SK-MEL-5 (cell line): ENCODE measurements around the gene ADGRG1. TPM values are rescaled to one million over a fixed set of nuclear protein-coding genes. Genes with fewer than 3 reads are reported as not detected.

Experiments used
- DNase-seq: peaks from one replicate; pipeline ENCODE4 v3.0.0-alpha.2; 2016; ENCODE audit warnings: low read depth, low spot score
- in situ Hi-C: cut with HindIII; loops from 2 replicates; pipeline ENCODE4 v1.10.0; 2016; ENCODE audit warnings: low sequenced_read_pairs, high pct_unique_total_duplicates, low pct_unique_long_range_greater_than_20kb
- total RNA-seq: library from RNA; depleted of rRNA; stranded (reverse); fragments of >200 nt; shearing (Covaris generic); gene quantifications from 2 replicates; pipeline ENCODE4 v1.2.3, GENCODE V29; 2014

The ADGRG1 gene
- total RNA-seq, 1 experiment from 2014 or later = 14.4 TPM

DNA sequence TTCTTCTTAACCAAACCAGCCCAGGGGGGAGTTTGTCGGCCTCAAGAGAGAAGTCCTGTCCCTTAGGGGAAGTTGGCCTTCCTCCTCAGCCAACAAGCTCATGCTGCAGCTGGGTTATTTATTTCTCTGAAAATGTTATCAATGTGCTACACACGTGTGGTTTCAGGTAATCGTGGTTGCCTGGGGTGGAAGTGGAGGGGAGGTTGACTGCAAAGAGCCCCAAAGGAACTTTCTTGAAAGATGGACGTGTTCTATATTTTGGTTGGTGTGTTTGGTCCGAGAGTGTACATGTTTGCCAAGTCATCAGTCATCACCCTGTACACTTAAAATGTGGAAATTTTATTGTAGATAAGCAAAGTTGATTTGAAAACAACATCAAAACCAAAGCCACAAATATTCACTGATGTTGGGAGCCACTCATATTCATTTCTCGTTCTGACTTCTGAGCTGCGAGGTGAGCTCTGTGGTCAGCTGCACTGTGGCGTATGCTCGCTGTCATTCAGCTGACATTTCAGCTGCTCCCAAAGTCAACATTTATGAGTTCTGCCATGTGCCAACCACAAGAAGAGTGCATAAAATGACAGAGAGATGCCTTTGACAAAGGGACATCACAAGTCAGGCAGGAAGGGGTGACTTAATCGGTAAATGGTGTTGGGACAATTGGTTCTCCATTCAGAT lies 26.5 kb upstream of the ADGRG1 start:
- no peak for DNase-seq
- in situ Hi-C loops = no loop called here

DNA sequence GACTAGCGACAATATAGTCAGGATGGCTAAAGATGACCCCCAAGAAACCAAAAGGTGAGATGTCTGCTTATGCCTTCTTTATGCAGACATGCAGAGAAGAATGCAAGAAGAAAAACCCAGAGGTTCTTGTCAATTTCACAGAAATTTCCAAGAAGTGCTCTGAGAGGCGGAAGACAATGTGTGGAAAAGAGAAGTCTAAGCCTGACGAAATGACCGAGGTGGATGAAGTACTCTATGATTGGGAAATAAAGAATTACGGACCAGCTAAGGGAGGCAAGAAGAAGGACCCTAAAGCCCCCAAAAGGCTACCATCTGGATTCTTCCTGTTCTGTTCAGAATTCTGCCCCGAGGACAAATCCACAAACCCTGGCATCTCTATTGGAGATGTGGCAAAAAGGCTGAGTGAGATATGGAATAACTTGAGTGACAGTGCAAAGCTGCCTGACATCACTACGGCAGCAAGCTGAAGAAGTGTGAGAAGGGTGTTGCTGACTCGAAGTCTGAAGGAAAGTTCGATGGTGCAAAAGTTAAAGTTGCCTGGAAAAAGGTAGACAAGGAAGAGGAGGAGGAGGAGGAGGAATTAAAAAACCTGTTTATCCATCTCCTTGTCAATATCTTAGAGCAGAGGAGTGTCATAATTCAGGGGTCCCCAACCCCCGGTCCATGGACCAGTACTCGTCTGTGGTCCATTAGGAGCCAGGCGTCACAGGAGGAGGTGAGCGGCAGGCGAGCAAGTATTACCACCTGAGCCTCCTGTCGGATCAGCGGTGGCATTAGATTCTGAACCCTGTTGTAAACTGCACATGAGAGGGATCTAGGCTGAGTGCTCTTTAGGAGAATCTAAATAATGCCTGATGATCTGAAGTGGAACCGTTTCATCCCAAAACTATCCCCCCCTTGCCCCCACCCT lies 25.1 kb upstream of the ADGRG1 start:
- in situ Hi-C loops = no loop called here
- no peak for DNase-seq

DNA sequence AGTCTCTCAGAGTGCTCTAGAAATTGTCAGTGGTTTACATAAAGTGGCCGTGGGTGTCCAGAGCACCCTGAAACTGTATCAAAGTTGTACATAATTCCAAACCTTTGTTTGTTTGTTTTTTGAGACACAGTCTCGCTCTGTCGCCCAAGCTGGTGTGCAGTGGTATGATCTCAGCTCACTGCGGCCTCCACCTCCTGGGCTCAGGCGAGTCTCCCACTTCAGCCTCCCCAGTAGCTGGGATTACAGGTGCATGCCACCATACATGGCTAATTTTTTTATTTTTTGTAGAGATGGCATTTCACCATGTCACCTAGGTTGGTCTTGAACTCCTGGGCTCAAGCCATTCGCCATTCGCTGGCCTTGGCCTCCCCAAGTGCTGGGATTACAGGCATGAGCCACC lies 24.3 kb upstream of the ADGRG1 start:
- DNase-seq = no peak
- in situ Hi-C loops = no loop called here

DNA sequence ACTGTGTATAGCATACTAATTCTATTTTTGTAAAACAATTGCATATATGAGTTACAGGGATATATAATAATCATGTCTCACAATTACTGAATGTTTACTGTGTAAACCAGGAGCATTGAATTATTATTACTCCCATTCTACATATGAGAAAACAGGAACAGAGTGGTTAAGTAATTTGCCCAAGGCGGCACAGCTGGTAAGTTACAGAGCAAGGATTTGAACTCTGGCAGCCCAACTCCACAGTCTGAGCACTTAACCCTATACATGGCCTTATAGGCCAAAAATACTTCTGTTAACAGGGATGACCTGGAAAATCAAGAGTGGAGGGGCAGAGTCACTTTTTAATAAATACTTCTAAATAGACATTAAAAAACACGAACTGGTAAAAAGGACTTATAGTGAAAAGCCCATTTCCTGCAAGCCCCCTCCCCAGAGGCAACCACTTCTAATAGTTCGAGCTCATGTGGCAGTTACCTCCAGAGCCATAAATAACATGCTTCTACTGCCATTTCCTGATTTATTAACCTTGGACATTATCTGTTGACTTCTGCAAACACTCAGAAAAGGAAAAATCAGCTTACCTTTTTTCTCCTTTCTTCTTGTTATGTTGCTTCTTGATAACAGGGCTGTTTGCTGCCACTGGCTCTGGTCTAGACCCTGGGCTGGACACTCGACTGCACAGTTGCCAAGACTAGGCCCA lies 22.1 kb upstream of the ADGRG1 start:
- no peak for DNase-seq
- in situ Hi-C loops = no loop called here

DNA sequence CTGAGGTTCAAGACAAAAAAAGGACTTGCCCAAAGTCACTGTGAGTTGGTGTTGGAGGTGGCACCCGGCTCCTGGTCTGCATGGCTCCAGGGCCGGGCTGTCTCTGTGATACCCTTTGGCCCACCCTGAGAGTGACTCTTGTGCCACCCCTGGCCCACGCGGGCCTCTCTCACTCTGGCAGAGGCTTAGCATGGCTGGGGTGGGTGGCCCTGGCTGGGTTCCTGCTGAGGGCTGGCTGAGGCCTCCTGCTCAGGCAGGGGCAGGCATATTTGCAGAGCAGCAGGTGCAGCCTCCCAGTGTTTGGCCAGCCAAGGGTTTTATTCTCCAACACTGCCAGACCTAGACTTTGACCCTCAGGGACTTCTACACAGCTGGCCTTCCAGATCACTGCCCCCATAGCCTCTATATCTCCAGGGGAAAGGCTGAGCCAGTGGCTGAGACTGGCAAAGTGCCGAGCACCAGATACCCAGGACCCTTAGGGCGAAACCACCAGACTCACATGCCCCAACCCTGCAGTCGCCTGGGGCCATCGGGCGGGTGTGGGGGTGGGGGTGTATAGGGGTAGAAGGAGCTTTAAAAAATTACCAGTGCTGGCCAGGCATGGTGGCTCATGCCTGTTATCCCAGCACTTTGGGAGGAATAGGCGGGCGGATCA lies 21.5 kb upstream of the ADGRG1 start:
- in situ Hi-C loops = no loop called here
- DNase-seq = no peak

DNA sequence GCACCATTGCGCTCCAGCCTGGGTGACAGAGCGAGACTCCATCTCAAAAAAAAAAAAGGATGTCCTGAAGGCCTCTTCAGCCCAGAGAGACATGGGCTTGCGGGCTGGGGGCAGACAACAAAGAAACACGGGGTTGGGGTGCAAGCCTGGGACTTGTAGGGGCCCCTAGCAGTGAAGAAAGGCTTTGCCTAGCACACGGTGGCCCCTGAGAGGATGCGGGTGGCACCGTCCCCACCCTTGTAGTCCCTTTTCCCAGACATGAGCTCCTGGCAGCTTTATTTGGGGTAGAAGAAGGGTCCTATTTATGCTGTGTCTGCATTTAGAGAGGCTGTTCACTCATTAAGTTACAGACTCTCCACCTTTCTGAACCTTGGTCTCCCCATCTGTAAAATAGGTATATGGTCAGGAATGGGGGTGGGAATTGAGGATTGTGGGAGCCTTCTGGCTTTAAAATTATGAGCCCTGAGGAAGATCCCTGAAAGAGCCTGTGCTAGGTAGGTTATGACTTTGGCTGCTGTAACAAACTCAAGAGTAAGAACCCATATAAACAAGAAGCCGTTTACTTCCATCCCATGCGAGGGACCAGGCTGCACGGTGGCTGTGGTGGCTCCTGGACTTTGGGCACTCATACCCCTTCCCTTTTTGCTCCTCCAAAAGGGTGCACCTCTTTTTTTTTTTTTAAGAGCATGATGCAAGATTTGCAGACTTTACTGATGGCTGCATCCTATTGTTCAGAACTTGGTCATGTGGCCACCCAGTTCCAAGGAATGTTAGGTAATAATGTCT lies 20.6 kb upstream of the ADGRG1 start:
- in situ Hi-C loops = no loop called here
- DNase-seq = no peak

DNA sequence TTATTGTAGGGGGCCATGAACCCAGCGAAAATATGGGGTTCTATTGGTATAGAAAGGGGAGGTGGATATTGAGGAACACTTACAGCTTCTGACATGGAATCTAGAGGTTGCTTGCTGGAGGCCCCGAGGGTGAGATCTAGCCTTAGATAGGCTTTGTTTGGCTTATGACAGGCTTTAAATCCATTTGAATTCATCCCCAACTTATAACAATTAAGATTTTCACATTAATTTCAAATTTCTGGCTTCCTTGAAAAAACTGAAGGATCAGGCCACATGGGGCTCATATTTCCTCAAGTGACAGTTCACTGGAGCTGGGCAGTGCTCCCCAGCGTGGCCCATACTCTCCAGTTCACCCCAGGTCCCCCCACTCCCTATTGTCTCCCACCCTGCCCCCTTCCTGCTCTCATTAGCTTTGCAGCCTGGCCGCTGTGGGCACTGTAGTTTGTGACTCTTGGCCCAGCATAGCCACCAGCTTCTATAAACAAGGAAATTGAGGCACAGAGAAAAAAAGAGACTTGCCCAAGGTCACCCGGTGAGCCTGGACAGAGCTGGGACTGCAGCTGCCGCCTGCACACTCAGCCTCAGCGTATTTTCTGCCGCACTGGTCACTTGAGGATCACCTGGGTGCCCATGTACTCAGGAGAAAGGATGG lies 19.8 kb upstream of the ADGRG1 start:
- DNase-seq = no peak
- in situ Hi-C loops = no loop called here

DNA sequence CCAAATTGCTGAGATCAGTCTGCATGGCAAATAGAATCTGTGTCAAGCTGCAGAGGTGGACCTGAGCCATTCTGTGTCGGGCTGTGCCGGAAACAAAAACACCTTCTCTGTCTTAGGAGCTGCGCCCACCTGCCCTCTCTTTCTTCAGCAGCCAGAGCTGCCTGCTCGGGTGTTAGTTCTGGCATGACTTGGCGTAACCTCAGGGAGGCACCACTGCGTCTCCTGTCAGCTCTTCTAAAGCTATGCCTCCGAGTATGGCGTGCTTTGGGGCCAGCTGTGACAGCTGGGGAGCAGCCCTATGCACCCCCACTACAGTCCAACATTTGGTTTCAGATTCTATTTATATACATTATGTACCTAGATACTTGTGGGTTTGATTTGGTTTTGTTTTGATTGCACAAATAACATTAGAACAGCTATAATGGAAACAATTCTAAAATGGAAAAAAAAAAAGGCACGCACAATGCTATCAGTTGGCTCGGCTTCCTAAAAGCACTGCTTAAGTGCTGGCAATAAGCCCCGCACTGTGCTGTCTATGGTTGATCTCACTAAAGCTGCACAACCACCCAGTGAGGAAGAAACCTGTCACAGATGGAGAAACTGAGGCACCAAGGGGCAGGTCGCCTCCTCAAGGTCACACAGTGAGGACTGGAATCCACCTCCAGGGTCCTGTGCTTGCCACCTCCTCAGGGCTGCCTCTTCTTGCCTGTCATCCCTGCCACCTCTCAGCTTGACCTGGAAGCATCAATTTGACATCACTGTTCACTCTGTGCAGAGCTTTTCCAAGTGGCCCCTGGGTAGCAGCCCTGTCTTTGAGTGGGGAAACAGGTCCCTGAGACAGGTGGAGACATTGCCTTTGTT lies 18.7 kb upstream of the ADGRG1 start:
- no peak for DNase-seq
- in situ Hi-C loops = no loop called here

DNA sequence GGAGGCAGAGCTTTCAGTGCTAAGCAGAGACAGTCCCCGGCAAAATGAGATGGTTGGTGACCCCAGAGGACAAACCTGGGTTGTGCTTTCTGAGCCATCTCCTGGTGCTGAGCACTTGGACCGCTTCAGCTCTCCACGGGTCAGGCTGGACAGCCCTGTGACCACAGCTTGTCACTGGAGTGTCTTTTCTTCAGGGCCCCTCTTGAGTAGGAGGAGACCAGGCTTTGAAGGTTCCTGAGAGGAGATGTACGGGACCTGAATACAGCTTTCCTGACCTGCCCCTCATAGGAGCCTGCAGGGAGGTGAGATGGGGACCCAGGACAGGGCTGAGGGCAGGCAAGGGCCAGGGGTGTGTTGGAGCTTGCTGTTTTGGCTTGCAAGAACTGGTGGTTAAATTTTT lies 17.8 kb upstream of the ADGRG1 start:
- in situ Hi-C loops = no loop called here
- no peak for DNase-seq

DNA sequence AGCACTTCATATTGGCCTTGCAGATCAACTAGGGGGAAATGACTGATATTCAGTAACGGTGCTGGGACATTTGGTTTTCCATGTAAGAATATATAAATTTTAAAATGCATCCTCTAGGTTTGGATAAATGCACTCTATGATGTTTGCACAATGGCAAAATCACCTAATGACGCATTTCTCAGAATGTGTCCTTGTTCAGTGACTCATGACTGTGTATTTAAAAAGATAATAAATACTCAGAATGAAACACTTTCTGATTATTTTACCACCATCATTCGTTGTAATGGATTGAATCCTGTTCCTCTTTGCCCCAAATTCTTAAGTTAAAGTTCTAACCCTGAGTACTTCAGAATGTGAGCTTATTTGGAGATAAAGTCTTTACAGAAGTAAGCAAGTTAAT lies 17.2 kb upstream of the ADGRG1 start:
- DNase-seq = no peak
- in situ Hi-C loops = no loop called here

DNA sequence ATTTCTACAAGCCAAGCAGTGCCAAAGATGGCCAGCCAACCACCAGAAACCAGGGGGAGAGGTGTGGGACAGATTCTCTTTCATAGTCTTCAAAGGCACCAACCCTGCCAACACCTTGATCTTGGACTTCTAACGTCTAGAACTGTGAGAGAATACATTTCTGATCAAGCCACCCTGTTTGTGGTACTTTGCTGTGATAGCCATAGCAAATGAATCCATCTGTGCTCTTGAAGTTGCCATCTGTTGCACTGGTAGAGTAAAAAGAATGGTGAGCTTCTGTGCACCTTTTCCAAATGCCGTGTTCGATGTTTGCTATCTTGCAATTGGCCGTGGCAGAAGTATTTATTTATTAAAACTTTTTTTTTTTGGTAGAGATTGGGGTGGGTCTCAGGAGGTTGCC lies 16.7 kb upstream of the ADGRG1 start:
- no peak for DNase-seq
- in situ Hi-C loops = no loop called here

DNA sequence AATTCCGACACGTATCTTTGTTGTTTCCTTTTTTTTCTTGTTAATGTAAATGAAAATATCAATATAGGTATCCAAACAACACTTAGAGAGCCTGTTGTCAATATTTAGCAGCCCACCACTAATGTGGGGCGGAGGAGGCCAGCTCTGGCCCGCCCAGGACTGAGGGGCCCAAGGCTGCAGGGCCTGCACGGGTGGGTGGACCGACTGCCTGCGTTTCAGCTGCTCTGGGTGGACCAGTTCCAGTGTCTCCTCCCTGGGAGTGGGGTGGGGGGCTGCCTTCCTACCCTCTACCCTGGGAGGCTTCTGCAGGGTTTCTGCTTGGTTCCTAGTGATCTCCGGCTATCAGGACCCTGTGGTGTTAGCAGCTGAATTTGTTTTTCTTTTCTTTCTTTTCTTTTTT lies 15.9 kb upstream of the ADGRG1 start:
- DNase-seq = no peak
- in situ Hi-C loops = no loop called here

DNA sequence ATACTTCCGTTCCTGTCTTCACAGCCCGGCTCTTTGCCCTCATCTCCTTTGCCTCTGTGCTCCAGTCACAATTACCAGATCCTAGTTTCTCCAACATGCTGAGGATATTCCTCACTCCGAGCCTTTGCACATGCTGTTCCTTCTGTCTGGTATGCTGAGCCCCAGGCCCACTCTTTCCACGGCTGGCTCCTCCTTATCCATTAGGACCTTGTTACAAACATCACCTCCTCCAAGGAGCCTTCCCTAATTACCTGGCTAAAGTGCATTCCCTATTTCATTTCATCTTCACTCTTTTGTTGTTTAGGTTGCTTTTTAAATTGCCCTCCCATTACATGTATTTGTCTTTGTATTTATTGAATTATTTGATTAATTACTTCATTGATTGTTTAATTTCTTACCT lies 14.9 kb upstream of the ADGRG1 start:
- in situ Hi-C loops = no loop called here
- no peak for DNase-seq

DNA sequence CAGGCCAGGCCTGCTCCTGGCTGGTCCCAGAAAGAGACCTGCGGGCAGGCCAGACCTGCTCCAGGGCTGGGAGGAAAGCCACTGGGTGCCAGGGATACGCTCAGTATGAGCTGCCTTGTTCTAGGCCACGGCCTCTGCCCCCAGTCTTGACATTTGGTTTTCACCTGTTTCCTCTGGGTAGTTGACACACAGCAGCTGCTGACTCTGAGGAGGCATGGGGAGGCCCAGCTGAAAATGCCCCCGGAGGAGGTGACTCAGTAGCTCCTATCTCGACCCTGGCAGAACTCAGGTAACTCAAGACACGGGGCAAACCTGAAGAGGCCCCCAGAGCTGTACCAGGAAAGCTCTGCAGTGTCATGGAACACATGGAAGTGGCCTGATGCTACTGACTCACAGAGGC lies 13.9 kb upstream of the ADGRG1 start:
- no peak for DNase-seq
- in situ Hi-C loops = no loop called here

DNA sequence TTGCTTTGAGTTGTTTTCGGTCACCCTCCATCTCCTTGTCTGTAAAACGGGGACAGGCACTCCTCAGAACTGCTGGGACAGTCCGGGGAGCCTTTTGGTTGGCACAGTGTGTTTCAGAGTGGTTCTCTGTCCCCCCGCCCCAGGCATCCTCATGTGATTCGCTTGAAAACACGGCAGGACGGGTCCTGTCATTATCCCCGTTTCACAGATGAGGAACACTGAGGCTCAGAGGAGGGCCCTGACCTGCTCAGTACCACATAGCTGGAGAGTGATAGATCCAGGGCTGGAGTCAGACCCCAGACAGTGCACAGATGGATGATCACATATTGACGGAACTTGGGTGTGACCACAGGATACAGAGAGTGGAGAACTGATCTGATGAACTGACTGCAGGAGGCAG lies 13.5 kb upstream of the ADGRG1 start:
- in situ Hi-C loops = no loop called here
- no peak for DNase-seq

DNA sequence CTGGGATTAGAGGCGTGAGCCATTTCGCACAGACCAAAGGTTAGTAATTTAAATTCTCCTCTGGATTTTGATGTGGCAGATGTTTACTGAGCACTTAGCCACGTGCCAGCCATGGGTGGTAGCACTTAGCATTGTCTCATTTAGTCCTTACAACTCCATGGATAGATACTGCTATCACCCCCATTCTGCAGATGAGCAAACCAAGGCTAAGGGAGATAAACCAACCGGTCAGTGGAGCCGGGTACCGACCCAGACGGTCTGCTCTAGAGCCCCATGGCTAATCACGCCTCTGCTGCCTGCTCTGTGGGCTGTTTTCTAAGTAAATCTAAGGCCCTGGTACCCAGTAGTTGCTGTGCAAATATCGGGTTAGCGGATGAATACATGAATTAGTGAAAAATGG lies 12.6 kb upstream of the ADGRG1 start:
- DNase-seq = no peak
- in situ Hi-C loops = no loop called here
